ENCODE measurements around the gene ZNRD2. TPM values are rescaled to one million over a fixed set of nuclear protein-coding genes. Genes with fewer than 3 reads are reported as not detected.
"Not testable (repeated sequence)": the region's sequence is repeated elsewhere in the genome, so short reads cannot be mapped to it uniquely, and the experiment has no call there.

The ZNRD2 gene, protein sequence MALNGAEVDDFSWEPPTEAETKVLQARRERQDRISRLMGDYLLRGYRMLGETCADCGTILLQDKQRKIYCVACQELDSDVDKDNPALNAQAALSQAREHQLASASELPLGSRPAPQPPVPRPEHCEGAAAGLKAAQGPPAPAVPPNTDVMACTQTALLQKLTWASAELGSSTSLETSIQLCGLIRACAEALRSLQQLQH
- total RNA-seq (2022) (40.7 and 45.3 TPM in 2 replicates), Bru-seq, nascent RNA (percentile 65 among the genes with signal in this experiment), BruChase-seq, experiment 1, labeled RNA remaining after a 6-hour chase (percentile 86 among the genes with signal in this experiment), BruChase-seq, experiment 2, labeled RNA remaining after a 2-hour chase (percentile 83 among the genes with signal in this experiment)
- long read RNA-seq, transcript SSSCA1-206 (3 exons, 879 nt), result minor isoform, 7 of 121 reads
- long read RNA-seq, transcript SSSCA1-201 (4 exons, 698 nt), result major isoform, 83 of 121 reads
- long read RNA-seq, partial matches to known transcripts, result 4 of 121 reads
- long read RNA-seq, other reads (novel, unspliced or antisense), result 25 of 121 reads

- DNase-seq, result peak; percentile 99
- TF ChIP-seq CTCF (IDR thresholded peaks at IDR 0.05; ENCODE audit: unreplicated experiment), result peak; percentile 67
- peak within 1 kb of the TSS; percentile 79 for H3K4me3 Mint-ChIP-seq (ENCODE audit: low read depth, unreplicated experiment)
- no peaks in the 10 kb centered on the region for H3K9me3 Mint-ChIP-seq (ENCODE audit: low read depth, unreplicated experiment)
- CTCF ChIA-PET, result interaction anchor here (0.6 to 4.0 kb wide), 5 partner anchors 11 to 61 kb away, joined by 3 to 39 read pairs (median 5); partner anchors contain the start of genes LTBP3 and PCNX3
- peak within 1 kb of the TSS; percentile 88 for H3K27ac Mint-ChIP-seq (ENCODE audit: unreplicated experiment)
- no TSS peak for BruUV-seq (replicated peaks)
- intact Hi-C loops (cut with micrococcal nuclease; ENCODE audit: unreplicated experiment), result loop anchor here (2.0 kb wide), 1 partner anchor 29 kb away; no protein-coding TSS in a partner anchor
- no peaks in the 10 kb centered on the region for H3K27me3 Mint-ChIP-seq (ENCODE audit: unreplicated experiment)
- peaks cover 46% of the 10 kb centered on the region for H3K4me1 Mint-ChIP-seq (ENCODE audit: low read depth, unreplicated experiment)
- peaks cover 72% of the 10 kb centered on the region for H3K36me3 Mint-ChIP-seq (ENCODE audit: insufficient read depth, unreplicated experiment)
These were observed at the start of gene ZNRD2 for GRCh38 chr11:65569973-65570918. ZNRD2 (plus strand) TSS chr11:65570477; CDS start chr11:65570492, 15 bp downstream.

- DNase-seq; H3K9me3 Mint-ChIP-seq (ENCODE audit: low read depth, unreplicated experiment); H3K27ac Mint-ChIP-seq (ENCODE audit: unreplicated experiment); H3K27me3 Mint-ChIP-seq (ENCODE audit: unreplicated experiment); intact Hi-C loops (cut with micrococcal nuclease; ENCODE audit: unreplicated experiment); H3K4me3 Mint-ChIP-seq (ENCODE audit: low read depth, unreplicated experiment); BruUV-seq (replicated peaks); CTCF ChIA-PET: not testable (repeated sequence)
- peaks cover 32% of the 10 kb centered on the region for H3K4me1 Mint-ChIP-seq (ENCODE audit: low read depth, unreplicated experiment)
- H3K36me3 Mint-ChIP-seq (ENCODE audit: insufficient read depth, unreplicated experiment), result peaks cover 20% of the 10 kb centered on the region
These were observed 48.3 kb upstream of the ZNRD2 start for GRCh38 chr11:65521777-65522521.

DNA sequence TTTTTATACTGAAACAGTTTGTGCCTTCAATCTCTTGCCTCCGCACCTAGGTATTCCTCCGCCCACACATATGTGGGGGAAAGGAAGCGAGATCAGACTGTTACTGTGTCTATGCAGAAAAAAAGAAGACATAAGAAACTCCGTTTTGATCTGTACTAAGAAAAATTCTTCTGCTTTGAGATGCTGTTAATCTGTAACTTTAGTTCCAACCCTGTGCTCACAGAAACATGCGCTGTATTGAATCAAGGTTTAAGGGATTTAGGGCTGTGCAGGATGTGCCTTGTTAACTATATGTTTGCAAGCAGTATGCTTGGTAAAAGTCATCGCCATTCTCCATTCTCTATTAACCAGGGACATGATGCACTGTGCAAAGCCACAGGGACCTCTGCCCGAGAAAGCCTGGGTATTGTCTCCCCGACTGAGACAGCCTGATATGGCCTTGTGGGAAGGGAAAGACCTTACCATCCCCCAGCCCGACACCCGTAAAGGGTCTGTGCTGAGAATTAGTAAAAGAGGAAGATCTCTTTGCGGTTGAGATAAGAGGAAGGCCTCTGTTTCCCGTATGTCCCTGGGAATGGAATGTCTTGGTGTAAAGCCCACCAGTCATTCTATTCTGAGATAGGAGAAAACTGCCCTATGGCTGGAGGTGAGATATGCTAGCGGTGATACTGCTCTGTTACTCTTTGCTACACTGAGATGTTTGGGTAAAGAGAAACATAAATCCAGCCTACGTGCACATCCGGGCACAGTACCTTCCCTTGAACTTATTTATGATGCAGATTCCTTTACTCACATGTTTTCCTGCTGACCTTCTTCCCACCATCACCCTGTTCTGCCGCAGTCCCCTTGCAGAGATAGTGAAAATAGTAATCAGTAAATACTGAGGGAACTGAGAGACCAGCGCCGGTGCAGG is 47.3 kb upstream of the ZNRD2 start:
- H3K27me3 Mint-ChIP-seq (ENCODE audit: unreplicated experiment); DNase-seq; H3K4me3 Mint-ChIP-seq (ENCODE audit: low read depth, unreplicated experiment); BruUV-seq (replicated peaks); intact Hi-C loops (cut with micrococcal nuclease; ENCODE audit: unreplicated experiment); H3K27ac Mint-ChIP-seq (ENCODE audit: unreplicated experiment); CTCF ChIA-PET; H3K9me3 Mint-ChIP-seq (ENCODE audit: low read depth, unreplicated experiment): not testable (repeated sequence)
- Mint-ChIP-seq H3K36me3 (ENCODE audit: insufficient read depth, unreplicated experiment) (peaks cover 23% of the 10 kb centered on the region), H3K4me1 (ENCODE audit: low read depth, unreplicated experiment) (peaks cover 32% of the 10 kb centered on the region)

- H3K4me1 Mint-ChIP-seq (ENCODE audit: low read depth, unreplicated experiment), result peaks cover 32% of the 10 kb centered on the region
- BruUV-seq (replicated peaks); intact Hi-C loops (cut with micrococcal nuclease; ENCODE audit: unreplicated experiment); H3K27me3 Mint-ChIP-seq (ENCODE audit: unreplicated experiment); H3K27ac Mint-ChIP-seq (ENCODE audit: unreplicated experiment); H3K9me3 Mint-ChIP-seq (ENCODE audit: low read depth, unreplicated experiment); CTCF ChIA-PET; DNase-seq; H3K4me3 Mint-ChIP-seq (ENCODE audit: low read depth, unreplicated experiment): not testable (repeated sequence)
- H3K36me3 Mint-ChIP-seq (ENCODE audit: insufficient read depth, unreplicated experiment), result peaks cover 23% of the 10 kb centered on the region
These were observed 46.7 kb upstream of the ZNRD2 start for GRCh38 chr11:65523631-65523968.
